DOHH2 (cell line): ENCODE data around the gene FAM83E.
A peak's percentile ranks its signal among the peaks of the same experiment; 100 is the strongest.

Experiments
- H3F3A ChIP-seq: fragments of 200-600 bp; sonication (generic), shearing (Covaris generic); 2 replicates; pipeline ENCODE4 v1.6.0; 2016; ENCODE audit warnings: antibody characterized with exemption, mild to moderate bottlenecking; ENCODE audit not compliant: control insufficient read depth, insufficient read depth
- H3K27ac ChIP-seq: fragments of 200-600 bp; sonication (generic); 2 replicates; pipeline ENCODE4 v1.5.1; 2014; ENCODE audit warnings: low read depth, mild to moderate bottlenecking, low read length, moderate library complexity
- H3K27me3 ChIP-seq: fragments of 200-600 bp; sonication (generic); 2 replicates; pipeline ENCODE4 v1.6.1; 2014; ENCODE audit warnings: mild to moderate bottlenecking, low read length, mixed read lengths; ENCODE audit not compliant: control insufficient read depth
- H3K36me3 ChIP-seq: fragments of 200-600 bp; sonication (generic); 2 replicates; pipeline ENCODE4 v1.6.1; 2014; ENCODE audit warnings: mild to moderate bottlenecking, low read length, moderate library complexity, mixed read lengths; ENCODE audit not compliant: control insufficient read depth
- H3K4me1 ChIP-seq: fragments of 200-600 bp; sonication (generic); 2 replicates; pipeline ENCODE4 v1.6.1; 2014; ENCODE audit warnings: mild to moderate bottlenecking, low read length, mixed read lengths; ENCODE audit not compliant: control insufficient read depth
- H3K4me2 ChIP-seq: fragments of 200-600 bp; sonication (generic); 2 replicates; pipeline ENCODE4 v1.6.0; 2014; ENCODE audit warnings: mild to moderate bottlenecking, low read length, moderate library complexity
- H3K4me3 ChIP-seq: fragments of 200-600 bp; sonication (generic); 2 replicates; pipeline ENCODE4 v1.5.1; 2014; ENCODE audit warnings: mild to moderate bottlenecking, low read length, mixed read lengths
- H3K79me2 ChIP-seq: fragments of 200-600 bp; sonication (generic); 2 replicates; pipeline ENCODE4 v1.6.1; 2014; ENCODE audit warnings: mild to moderate bottlenecking, low read length, mixed read lengths; ENCODE audit not compliant: control insufficient read depth
- H3K9me2 ChIP-seq: fragments of 200-600 bp; sonication (generic); replicated peaks from 2 replicates; pipeline ENCODE4 v1.6.1; 2014; ENCODE audit warnings: mild to moderate bottlenecking, low read length, mixed read lengths; ENCODE audit not compliant: control insufficient read depth
- H3K9me3 ChIP-seq: fragments of 200-600 bp; sonication (generic); 2 replicates; pipeline ENCODE4 v1.6.1; 2014; ENCODE audit warnings: antibody characterized with exemption, low read length, mixed read lengths; ENCODE audit not compliant: control insufficient read depth, insufficient read depth
- H4K20me1 ChIP-seq: fragments of 200-600 bp; sonication (generic); 2 replicates; pipeline ENCODE4 v1.6.0; 2014; ENCODE audit warnings: low read depth, mild to moderate bottlenecking, antibody characterized with exemption, low read length, moderate library complexity; ENCODE audit not compliant: control insufficient read depth, insufficient read depth
- CTCF ChIP-seq: fragments of 200-600 bp; sonication (generic); IDR thresholded peaks from one replicate; pipeline ENCODE4 v1.5.1; 2014; ENCODE audit warnings: antibody characterized with exemption, mild to moderate bottlenecking, low read depth, low read length; ENCODE audit not compliant: poor library complexity, severe bottlenecking
- EZH2phosphoT487 ChIP-seq: fragments of 200-600 bp; sonication (generic); IDR thresholded peaks from 2 replicates; pipeline ENCODE4 v1.6.1; 2017; ENCODE audit warnings: borderline replicate concordance, mild to moderate bottlenecking, antibody characterized with exemption, low read length, moderate library complexity, mixed read lengths

The FAM83E gene

GRCh38 chr19:48618916-48619691 lies 4.2 kb upstream of the FAM83E start, which contains the start of the genes RPL18 and SPHK2:
TSS of gene RPL18 (minus strand) at chr19:48619178. CDS start at chr19:48619143, 35 bp downstream.
TSS of gene SPHK2 (plus strand) at chr19:48619506. CDS start at chr19:48620515, 1,009 bp downstream.
- peaks cover 54% of the 10 kb centered on the region for H3K79me2 ChIP-seq

GRCh38 chr19:48618278-48618915 lies 3.5 kb upstream of the FAM83E start:
- Histone ChIP-seq H3K4me1 (peaks cover 31% of the 10 kb centered on the region), H3K9me3 (no peaks in the 10 kb centered on the region), H3K9me2 (no peaks in the 10 kb centered on the region), H3K4me3 (peak overlapping the region; percentile 95), H3K79me2 (peaks cover 49% of the 10 kb centered on the region), H3F3A (peaks cover 37% of the 10 kb centered on the region), H3K27ac (peak overlapping the region; percentile 72), H3K36me3 (peaks cover 57% of the 10 kb centered on the region), H3K4me2 (peak overlapping the region; percentile 67), H3K27me3 (no peaks in the 10 kb centered on the region), H4K20me1 (peaks cover 23% of the 10 kb centered on the region)
- TF ChIP-seq CTCF (no peak), EZH2phosphoT487 (no peak)

More at GRCh38 chr19:48618916-48619691, 4.2 kb upstream of the FAM83E start, which contains the start of the genes RPL18 and SPHK2:
- Histone ChIP-seq H3F3A (peaks cover 36% of the 10 kb centered on the region), H3K27me3 (no peaks in the 10 kb centered on the region), H3K9me3 (no peaks in the 10 kb centered on the region), H4K20me1 (peaks cover 23% of the 10 kb centered on the region), H3K4me3 (peak within 1 kb of the TSS; percentile 95), H3K36me3 (peaks cover 51% of the 10 kb centered on the region), H3K9me2 (no peaks in the 10 kb centered on the region), H3K4me1 (peaks cover 36% of the 10 kb centered on the region), H3K27ac (peak within 1 kb of the TSS; percentile 72), H3K4me2 (peak within 1 kb of the TSS; percentile 68)
- TF ChIP-seq CTCF, result no peak
- TF ChIP-seq EZH2phosphoT487, result no peak

GRCh38 chr19:48617146-48617937 lies 2.5 kb upstream of the FAM83E start:
- peak overlapping the region; percentile 95 for H3K4me3 ChIP-seq
- peak overlapping the region; percentile 72 for H3K27ac ChIP-seq
- peak overlapping the region; percentile 67 for H3K4me2 ChIP-seq
- H3K9me3 ChIP-seq, result no peaks in the 10 kb centered on the region
- peaks cover 61% of the 10 kb centered on the region for H3K36me3 ChIP-seq
- no peaks in the 10 kb centered on the region for H3K27me3 ChIP-seq
- H4K20me1 ChIP-seq, result peaks cover 23% of the 10 kb centered on the region
- no peak for TF ChIP-seq EZH2phosphoT487
- TF ChIP-seq CTCF, result no peak
- H3K9me2 ChIP-seq, result no peaks in the 10 kb centered on the region
- peaks cover 26% of the 10 kb centered on the region for H3K4me1 ChIP-seq
- peaks cover 35% of the 10 kb centered on the region for H3F3A ChIP-seq
- peaks cover 47% of the 10 kb centered on the region for H3K79me2 ChIP-seq
